HG02884 (cell line): ENCODE results near the gene LPP.

Experiments used
- ATAC-seq: cut with Tn5 transposase; IDR thresholded peaks from one replicate; pipeline ENCODE4 v1.9.1; 2021; ENCODE audit warnings: mild to moderate bottlenecking, moderate library complexity; ENCODE audit not compliant: unreplicated experiment

LPP gene

DNA sequence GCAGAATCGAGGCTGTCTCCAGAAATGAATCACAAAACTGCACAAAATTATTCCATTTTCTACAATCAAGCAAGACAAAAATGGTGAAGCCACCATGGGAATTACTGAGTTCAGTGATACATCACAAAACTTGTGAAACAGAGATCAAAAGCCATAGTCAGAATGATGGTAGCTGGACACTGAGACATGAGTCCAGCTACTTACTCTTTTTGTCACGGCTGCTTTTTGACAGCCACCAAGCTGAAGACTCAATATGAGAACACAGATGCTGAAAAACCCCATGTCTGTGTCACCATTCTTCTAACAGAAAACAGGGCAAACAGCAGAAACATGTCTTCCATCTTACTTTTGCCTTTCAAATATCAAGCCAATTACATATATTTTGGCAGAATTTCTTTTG lies 237.6 kb downstream of the LPP start:
- no peak for ATAC-seq

DNA sequence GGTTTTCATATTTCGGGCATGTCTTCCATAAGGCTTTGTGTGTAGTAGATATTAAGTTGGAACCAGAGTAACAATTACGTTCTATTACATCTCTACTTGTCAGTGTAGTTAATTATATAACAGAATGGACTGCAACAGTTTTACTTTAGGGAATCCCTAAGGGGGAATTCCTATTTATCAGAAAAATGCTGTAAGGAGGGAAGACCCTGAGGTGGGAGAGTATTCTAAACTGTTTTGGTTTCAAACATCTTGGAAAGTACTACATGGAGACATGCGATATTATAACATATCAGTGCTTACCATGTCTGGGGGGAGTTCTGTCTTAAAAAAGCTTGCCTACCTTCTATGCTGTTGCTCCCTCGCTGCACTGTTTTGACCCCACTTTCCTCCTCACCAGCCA lies 238.1 kb downstream of the LPP start:
- no peak for ATAC-seq

DNA sequence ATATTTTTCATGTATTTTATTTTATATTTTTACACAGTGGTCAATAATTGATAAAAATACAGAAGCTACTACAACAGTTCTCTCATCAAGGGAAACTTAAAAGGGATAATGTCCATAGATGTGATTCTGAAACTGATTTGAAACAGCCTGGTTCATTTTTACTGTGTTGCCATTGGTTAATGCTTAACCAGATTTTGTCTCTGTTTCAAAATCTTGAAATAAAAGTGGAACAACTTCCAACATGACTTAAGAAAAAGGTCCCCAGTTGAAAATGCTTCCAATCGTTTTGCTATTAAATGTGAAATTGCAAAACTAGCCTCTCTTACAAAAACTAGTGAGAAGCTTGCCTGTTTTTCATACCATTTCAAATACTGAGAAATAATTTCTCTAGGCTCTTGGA lies 240.7 kb downstream of the LPP start:
- no peak for ATAC-seq

GRCh38 chr3:188396251-188396650 lies 242.3 kb downstream of the LPP start:
- ATAC-seq, result no peak

DNA sequence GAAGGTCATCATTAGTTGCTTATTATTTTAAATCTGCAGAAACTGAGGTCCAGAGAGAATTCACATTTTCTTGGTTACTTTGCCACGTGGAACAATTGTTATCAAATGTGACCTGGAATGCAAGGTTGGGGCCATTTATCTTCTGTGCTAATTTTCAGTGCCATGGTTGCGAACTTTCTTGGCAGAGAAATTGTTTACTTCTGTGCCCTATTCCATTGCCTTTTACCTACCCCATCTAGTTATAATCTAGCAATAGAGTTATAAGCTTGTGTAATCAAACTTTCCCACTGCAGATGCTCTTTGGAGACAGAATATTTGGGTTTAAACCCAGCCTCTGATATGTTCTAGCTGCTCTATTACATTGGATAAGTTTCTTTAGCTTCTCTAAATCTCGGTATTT lies 242.9 kb downstream of the LPP start:
- no peak for ATAC-seq

DNA sequence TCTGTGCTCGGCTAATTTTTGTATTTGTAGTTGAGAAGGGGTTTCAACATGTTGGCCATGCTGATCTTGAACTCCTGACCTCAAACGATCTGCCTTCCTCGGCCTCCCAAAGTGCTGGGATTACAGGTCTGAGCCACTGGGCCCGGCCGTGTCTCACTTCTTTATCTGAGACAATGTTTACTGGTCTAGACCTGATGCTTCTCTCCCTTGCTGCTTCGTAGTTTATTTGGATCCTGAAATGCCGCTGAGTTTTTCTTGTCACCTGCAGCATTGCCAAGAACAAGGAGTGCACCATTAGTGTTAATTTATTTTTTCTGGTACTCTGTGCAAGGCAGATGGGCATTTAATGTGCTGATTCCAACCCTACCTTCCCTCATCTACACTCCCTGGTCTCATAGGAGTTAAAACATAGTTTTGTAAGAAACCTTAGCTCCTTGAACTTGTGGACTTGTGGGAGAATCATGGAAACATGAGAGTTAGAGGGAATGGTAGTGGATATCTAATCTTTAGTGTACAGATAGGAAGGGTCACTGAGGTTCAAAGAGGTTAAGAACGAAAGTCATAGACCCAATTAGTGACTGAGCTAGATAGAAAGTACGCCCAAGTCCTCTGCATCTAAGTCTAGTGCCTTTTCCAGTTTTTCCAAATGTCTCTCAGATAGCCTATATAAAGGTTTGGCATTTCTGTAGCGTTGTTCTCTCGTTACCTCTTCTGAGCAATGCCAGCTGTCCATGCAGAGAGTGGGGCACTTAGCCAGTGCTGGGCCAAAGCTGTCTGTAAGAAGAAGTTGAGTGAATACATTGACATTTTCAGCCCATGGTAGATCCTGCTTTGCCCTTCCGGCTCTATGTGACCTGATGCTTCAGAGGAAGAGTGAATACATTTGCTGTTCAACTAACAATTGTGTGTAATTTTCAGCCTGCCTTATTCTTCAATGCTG lies 244.1 kb downstream of the LPP start:
- no peak for ATAC-seq

GRCh38 chr3:188400494-188401243 lies 246.7 kb downstream of the LPP start:
- ATAC-seq, result peak; percentile 98

DNA sequence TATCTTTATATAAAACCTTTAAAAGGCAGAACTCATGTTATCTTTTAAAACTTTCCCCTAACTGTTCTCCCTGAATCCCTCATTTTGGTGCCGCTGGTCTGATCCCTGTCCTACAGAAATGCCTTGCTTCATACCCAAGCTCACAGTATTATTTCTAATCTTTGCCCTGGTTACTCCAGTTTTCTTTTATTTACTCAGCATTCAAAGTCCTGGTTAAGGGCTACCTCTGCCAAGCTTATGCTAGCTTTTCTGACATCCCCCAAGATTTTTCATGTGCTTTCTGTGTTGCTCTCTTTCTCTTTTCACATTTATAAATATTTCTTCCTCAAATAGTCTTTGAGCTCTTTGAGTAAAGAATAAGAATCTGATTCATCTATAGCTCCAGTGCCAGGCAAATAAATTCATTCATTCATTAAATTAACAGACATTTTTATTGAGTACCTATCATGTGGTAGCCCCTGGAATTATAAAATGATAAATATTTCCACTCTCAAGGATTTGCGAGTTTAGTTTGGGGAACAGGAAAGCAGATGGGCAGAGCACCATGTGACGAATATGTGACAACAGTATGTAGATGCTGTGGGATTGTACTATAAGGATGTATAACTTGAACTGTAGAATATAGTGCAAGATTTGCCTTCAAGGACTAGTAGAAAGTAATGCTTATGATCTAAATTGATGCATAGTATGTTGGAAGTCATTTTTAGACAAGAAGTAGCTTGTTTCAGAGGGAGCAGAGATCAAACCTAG lies 247.5 kb downstream of the LPP start:
- no peak for ATAC-seq

DNA sequence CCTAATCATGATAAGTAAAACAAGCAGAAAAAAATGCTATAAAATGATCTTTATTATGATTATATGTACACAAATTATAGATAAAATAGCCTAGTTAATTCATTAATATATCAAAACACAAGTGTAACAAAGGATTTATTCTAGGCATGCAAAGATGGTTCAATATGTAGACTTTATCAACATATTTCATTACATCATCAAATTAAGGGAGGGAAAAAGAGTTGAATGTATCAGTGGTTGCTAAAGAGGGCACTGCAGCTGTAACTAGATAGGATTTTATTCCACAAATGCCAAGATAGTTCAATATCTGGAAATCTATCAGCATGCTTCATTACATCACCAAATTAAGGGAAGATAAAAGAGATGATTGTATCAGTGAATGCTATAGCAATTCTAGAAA lies 248.3 kb downstream of the LPP start:
- ATAC-seq, result no peak

DNA sequence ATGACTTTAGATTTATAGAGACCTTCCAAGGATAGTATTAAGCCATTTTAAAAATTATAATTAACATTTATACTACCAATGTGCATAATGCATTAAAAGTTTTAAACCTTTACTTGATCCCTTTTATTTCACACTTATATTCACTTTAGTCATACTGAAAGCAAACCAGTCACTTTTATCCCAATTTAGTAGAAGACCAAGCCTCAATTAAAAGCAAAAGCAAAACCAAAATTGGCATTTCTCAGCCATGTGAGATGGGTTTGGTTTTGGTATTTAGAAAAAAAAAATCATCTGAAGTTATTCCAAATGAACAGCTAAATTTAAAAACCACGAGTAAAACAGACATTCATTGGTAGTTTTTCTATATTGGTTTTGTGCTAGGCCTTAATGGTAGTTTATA lies 249.4 kb downstream of the LPP start:
- ATAC-seq, result no peak

DNA sequence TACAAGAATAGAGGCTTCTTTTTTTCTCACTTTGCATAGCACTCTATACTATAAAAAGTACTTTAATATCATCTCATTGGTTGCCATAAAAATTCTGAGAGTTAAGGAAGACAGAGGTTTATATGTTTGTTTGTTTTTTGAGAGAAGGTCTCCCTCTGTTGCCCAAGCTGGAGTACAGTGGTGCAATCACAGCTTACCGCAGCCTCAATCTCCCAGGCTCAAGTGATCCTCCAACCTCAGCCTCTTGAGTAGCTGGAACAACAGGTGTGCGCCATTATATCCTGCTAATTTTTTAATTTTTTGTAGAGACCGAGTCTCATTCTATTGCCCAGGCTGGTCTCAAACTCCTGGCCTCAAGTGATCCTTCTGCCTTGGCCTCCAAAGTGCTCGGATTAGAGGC lies 250.2 kb downstream of the LPP start:
- ATAC-seq, result no peak

DNA sequence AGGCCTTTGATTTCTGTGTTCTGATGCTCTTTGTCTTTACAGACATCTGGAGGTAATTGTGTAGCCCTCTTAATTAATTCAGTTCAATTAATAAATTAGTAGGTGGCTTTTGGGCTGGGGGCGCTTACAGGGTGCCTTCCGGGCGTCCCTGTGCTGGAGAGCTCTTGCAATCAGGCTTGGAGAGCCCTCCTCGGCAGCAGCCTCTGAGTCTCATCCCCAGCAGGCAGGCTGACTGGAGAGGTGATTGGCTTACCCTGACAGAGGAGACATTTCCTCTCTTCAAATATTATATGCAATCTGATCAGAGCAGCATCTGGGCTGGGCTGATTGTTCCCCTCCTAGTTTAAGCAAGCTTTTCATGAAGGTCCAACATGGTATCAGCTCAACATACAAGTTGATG lies 250.7 kb downstream of the LPP start:
- no peak for ATAC-seq

DNA sequence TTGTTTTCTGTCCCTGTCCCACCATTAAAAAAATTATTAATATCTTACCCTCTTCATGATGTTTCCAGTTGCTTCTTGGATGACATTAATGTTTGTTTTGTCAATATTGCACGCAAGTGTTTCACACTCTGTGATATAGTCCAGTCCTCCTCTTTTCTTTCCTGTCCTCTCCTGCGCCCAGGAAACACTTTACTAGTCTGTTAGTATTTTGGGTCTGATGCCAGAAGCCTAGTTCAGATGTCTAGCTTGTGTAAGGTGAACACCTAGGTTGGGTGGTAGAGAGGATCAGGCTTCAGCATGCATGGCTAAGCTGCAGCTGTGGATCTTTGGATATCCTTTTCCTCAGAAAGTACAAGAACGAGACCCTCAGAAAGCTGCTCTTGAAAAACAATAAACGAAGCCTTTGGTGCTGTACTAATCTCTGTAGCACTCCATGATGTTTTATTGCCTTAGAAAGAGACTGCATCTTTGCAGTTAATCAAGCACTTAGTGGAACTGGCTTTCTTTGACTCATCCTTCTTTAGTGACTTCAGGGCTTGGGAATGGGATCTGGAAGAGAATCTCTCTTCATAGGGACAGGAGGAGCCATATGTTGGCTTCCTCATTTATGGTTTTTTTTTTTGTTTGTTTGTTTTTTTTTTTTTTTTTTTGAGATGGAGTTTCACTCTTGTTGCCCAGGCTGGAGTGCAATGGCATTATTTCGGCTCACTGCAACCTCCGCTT lies 253.4 kb downstream of the LPP start:
- no peak for ATAC-seq

GRCh38 chr3:188408831-188409230 lies 254.9 kb downstream of the LPP start:
- ATAC-seq, result no peak

DNA sequence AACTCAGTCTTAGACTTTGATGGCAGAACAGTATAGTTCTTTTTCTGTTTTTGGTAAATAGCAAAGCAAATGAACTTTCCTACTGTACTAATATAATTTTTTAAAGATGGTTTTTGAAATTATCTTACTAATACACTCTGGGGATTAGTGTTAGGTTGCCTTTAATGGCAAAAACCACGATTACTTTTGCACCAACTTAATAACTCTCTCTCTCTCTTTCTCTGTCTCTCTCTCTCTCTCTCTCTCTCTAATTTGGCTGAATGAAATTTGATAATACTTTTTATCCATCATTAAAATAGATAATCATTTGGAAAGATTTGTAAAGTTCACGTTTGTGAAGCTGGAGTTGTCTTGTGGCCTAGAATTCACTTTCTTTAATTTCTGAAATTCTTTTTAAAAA lies 257.8 kb downstream of the LPP start:
- ATAC-seq, result no peak

DNA sequence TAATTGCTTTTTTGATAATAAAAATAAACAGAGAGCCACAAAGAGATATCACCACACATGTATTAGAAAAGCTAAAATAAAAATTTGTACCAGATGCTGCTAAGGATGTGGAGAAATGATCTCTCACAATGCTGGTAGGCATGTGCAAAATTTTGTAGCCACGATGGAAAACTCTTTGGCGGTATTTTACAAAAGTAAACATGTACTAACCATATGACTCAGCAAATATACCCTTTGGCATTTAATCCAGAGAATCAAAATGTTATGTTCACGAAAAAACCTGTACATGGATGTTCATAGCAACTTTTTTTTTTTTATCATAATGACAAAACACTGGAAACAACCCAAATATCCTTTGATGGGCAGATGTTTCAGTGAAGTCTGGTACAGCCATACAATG lies 261.2 kb downstream of the LPP start:
- no peak for ATAC-seq

GRCh38 chr3:188416041-188416440 lies 262.1 kb downstream of the LPP start:
- no peak for ATAC-seq

- ATAC-seq, result no peak
Measured at GRCh38 chr3:188417271-188417696, 263.3 kb downstream of the LPP start.

DNA sequence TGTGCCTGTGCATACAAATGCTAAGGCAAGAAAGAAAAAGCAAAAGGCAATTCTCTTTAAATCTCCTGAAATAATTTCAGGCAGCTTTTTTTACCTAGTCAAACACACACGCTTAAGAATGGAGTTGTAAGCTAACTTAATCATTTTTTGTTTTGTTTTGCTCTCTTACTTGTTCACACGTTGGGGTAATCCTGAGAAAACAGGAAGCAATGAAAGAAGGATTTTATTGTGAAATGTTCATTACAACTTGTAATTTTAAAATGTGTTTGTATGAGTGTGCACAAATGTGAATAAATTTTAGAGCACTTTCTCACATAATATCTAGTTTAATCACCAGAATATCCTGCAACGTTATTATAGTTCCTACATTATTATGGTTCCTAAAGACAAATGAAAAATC lies 263.8 kb downstream of the LPP start:
- no peak for ATAC-seq

GRCh38 chr3:188421151-188421821 lies 267.3 kb downstream of the LPP start:
- ATAC-seq, result peak; percentile 16
